Upper lobe of left lung (tissue), 6 donors: ENCODE measurements around the gene KCNK4. TPM values are rescaled to one million over a fixed set of nuclear protein-coding genes. Genes with fewer than 3 reads are reported as not detected.

ENCODE experiments used
- ATAC-seq, 2 donors: fragments of 200-7000 bp; cut with Tn5 transposase; one replicate each; pipeline ENCODE4 v1.9.1; 2022; ENCODE audit warnings: mild to moderate bottlenecking in 2 of 2, moderate library complexity in 2 of 2; ENCODE audit not compliant: low FRiP score in 2 of 2
- DNase-seq, 2 donors: peaks; one replicate each; pipeline ENCODE4 v3.0.0-alpha.2; 2019 to 2020
- H3K27ac ChIP-seq, 4 donors: fragments of 200-600 bp; sonication (generic); one replicate each; pipeline ENCODE4 v1.5.1; 2016 to 2019
- H3K27me3 ChIP-seq, 4 donors: fragments of 200-600 bp; sonication (generic); one replicate each; pipeline ENCODE4 v1.5.1; 2017 to 2019
- H3K36me3 ChIP-seq, 4 donors: fragments of 200-600 bp; sonication (generic); one replicate each; pipeline ENCODE4 v1.5.1; 2016 to 2019
- H3K4me1 ChIP-seq, 4 donors: fragments of 200-600 bp; sonication (generic); one replicate each; pipeline ENCODE4 v1.5.1; 2018 to 2019
- H3K4me3 ChIP-seq, 4 donors: fragments of 200-600 bp; sonication (generic); one replicate each; pipeline ENCODE4 v1.5.1; 2017 to 2019; ENCODE audit warnings: mild to moderate bottlenecking in 2 of 4, moderate library complexity in 1 of 4
- H3K9me3 ChIP-seq, 4 donors: fragments of 200-600 bp; sonication (generic); one replicate each; pipeline ENCODE4 v1.5.1; 2018 to 2019
- CTCF ChIP-seq, 6 experiments: fragments of 450-650 bp in 4 of 6; fragments of 200-600 bp in 2 of 6; sonication (generic) in 2 of 6; IDR thresholded peaks; one replicate each; pipeline ENCODE4 v1.5.1; 2016 to 2019; ENCODE audit warnings: antibody characterized with exemption in 6 of 6
- EP300 ChIP-seq, 4 donors: sonication (generic); formaldehyde crosslinking; IDR thresholded peaks; one replicate each; pipeline ENCODE4 v1.5.1; 2017; ENCODE audit warnings: antibody characterized with exemption in 4 of 4, control low read depth in 2 of 4
- POLR2A ChIP-seq, 4 donors: fragments of 450-650 bp; IDR thresholded peaks; one replicate each; pipeline ENCODE4 v1.5.1; 2016 to 2017; ENCODE audit warnings: antibody characterized with exemption in 4 of 4, mild to moderate bottlenecking in 2 of 4
- POLR2AphosphoS5 ChIP-seq, 2 donors: sonication (generic); formaldehyde crosslinking; IDR thresholded peaks; one replicate each; pipeline ENCODE4 v1.5.1; 2017; ENCODE audit warnings: antibody characterized with exemption in 2 of 2
- WGBS, 2 donors: methylation state at CpG; one replicate each; pipeline ENCODE4 v1.1.5; 2017 to 2018; 5-methylcytosine and 5-hydroxymethylcytosine counted together
- small RNA-seq, 4 donors: library from RNA; depleted of rRNA; stranded (forward); fragments of <200 nt; gene quantifications; one replicate each; pipeline ENCODE3, GENCODE V24; 2016
- total RNA-seq, 6 donors: library from RNA; depleted of rRNA in 4 of 6; stranded (reverse); fragments of >200 nt in 4 of 6; gene quantifications; one replicate each; pipeline versions ENCODE4 v1.1.0 to v1.2.1, GENCODE V29; 2016 to 2021
- donor health status: DM: no; HTN: no; CAD: no; lungs with moderate emphysema.
- donor health status: DM: no; HTN: yes; CAD: no; lungs with severe emphysema.

Gene KCNK4
- total RNA-seq, 6 donors from 2014 or later, result 0.17 to 0.55 (median 0.26) TPM; not detected in 3

GRCh38 chr11:64348383-64349024 lies 57.4 kb downstream of the KCNK4 start:
- TF ChIP-seq POLR2A (IDR thresholded peaks at IDR 0.05) (no peak), CTCF (IDR thresholded peaks at IDR 0.05) (no peak), POLR2AphosphoS5 (IDR thresholded peaks at IDR 0.05) (no peak), EP300 (IDR thresholded peaks at IDR 0.05) (no peak)
- no peaks in the 10 kb centered on the region for H3K9me3 ChIP-seq
- H3K27me3 ChIP-seq, result no peaks in the 10 kb centered on the region
- H3K27ac ChIP-seq, result no peak overlapping the region
- no peak for ATAC-seq
- H3K4me3 ChIP-seq, result no peak overlapping the region
- 71 to 79% methylated on average over 5 to 13 of the region's 14 CpGs for WGBS, 2 donors
- peaks cover 0 to 2% (median 0%) of the 10 kb centered on the region in 4 donors for H3K4me1 ChIP-seq
- H3K36me3 ChIP-seq, result peaks cover 0 to 13% (median 2%) of the 10 kb centered on the region in 4 donors
- DNase-seq, result peak in 1 of 2 donors; percentile 53

GRCh38 chr11:64349025-64349387 lies 57.9 kb downstream of the KCNK4 start:
- Histone ChIP-seq H3K27ac (no peak overlapping the region), H3K4me1 (no peaks in the 10 kb centered on the region), H3K4me3 (no peak overlapping the region), H3K9me3 (no peaks in the 10 kb centered on the region), H3K27me3 (no peaks in the 10 kb centered on the region), H3K36me3 (peaks cover 0 to 14% (median 2%) of the 10 kb centered on the region in 4 donors)
- TF ChIP-seq EP300 (IDR thresholded peaks at IDR 0.05) (no peak), POLR2AphosphoS5 (IDR thresholded peaks at IDR 0.05) (no peak), CTCF (IDR thresholded peaks at IDR 0.05) (no peak), POLR2A (IDR thresholded peaks at IDR 0.05) (no peak)
- peak in 1 of 2 donors; percentile 47 for DNase-seq
- WGBS, 2 donors, result 83 to 86% methylated on average over 5 to 7 of the region's 7 CpGs
- no peak for ATAC-seq

- no peaks in the 10 kb centered on the region for H3K9me3 ChIP-seq
- DNase-seq (peak in 1 of 2 donors; percentile 56), ATAC-seq (no peak)
- peaks cover 0 to 14% (median 2%) of the 10 kb centered on the region in 4 donors for H3K36me3 ChIP-seq
- H3K4me3 ChIP-seq, result no peak overlapping the region
- H3K4me1 ChIP-seq, result no peaks in the 10 kb centered on the region
- 88% methylated on average over 9 to 11 of the region's 11 CpGs for WGBS, 2 donors
- TF ChIP-seq POLR2A (IDR thresholded peaks at IDR 0.05) (no peak), EP300 (IDR thresholded peaks at IDR 0.05) (no peak), CTCF (IDR thresholded peaks at IDR 0.05) (no peak), POLR2AphosphoS5 (IDR thresholded peaks at IDR 0.05) (no peak)
- H3K27ac ChIP-seq, result no peak overlapping the region
- H3K27me3 ChIP-seq, result no peaks in the 10 kb centered on the region
These were observed 58.3 kb downstream of the KCNK4 start for GRCh38 chr11:64349404-64349803.

Small RNAs within 50 kb of the gene (small RNA-seq; reads per million reads assigned to genes)
- gene MIR7155 (0.31 to 1.6 (median 0.71) reads per million in 4 donors), gene RF00019 (0 reads per million in 4 donors)

Other genes starting within 250 kb of the KCNK4 start
- 10 to 100 TPM; 16.7 to 59.7 (median 33.5) TPM for gene MACROD1, start 125.2 kb upstream of the KCNK4 start, total RNA-seq
- gene STIP1, start 105.1 kb upstream of the KCNK4 start, total RNA-seq, result 100 to 1,000 TPM in 1 of 6 donors, 10 to 100 TPM in 5; 37.8 to 132 (median 82.6) TPM
- 100 to 1,000 TPM in 3 of 6 donors, 10 to 100 TPM in 3; 33.2 to 119 (median 89.3) TPM for gene FERMT3, start 84.6 kb upstream of the KCNK4 start, total RNA-seq
- 10 to 100 TPM; 27.2 to 69.1 (median 35.2) TPM for gene TRPT1, start 65.1 kb upstream of the KCNK4 start, total RNA-seq
- gene NUDT22, start 65.0 kb upstream of the KCNK4 start, total RNA-seq, result 10 to 100 TPM; 30.3 to 94.3 (median 68.0) TPM
- gene DNAJC4, start 60.8 kb upstream of the KCNK4 start, total RNA-seq, result 10 to 100 TPM; 25.0 to 52.0 (median 39.2) TPM
- gene VEGFB, start 56.7 kb upstream of the KCNK4 start, total RNA-seq, result 100 to 1,000 TPM in 3 of 6 donors, 10 to 100 TPM in 3; 25.1 to 171 (median 124) TPM
- gene FKBP2, start 50.2 kb upstream of the KCNK4 start, total RNA-seq, result 100 to 1,000 TPM in 1 of 6 donors, 10 to 100 TPM in 5; 40.9 to 132 (median 63.1) TPM
- 100 to 1,000 TPM in 1 of 6 donors, 10 to 100 TPM in 5; 51.4 to 118 (median 60.3) TPM for gene PPP1R14B, start 44.4 kb upstream of the KCNK4 start, total RNA-seq
- 10 to 100 TPM; 19.5 to 55.5 (median 30.3) TPM for gene PLCB3, start 39.8 kb upstream of the KCNK4 start, total RNA-seq
- gene BAD, start 6.6 kb upstream of the KCNK4 start, total RNA-seq, result 100 to 1,000 TPM in 2 of 6 donors, 10 to 100 TPM in 4; 59.7 to 150 (median 80.1) TPM
- gene GPR137, start 5.5 kb upstream of the KCNK4 start, total RNA-seq, result 10 to 100 TPM in 5 of 6 donors, 1 to 10 TPM in 1; 7.3 to 48.1 (median 27.0) TPM
- 10 to 100 TPM in 1 of 6 donors, 1 to 10 TPM in 1, under 1 TPM in 2, not detected in 2; 0.51 to 62.9 (median 2.5) TPM for gene CATSPERZ, start 9.1 kb downstream of the KCNK4 start, total RNA-seq
- gene ESRRA, start 14.2 kb downstream of the KCNK4 start, total RNA-seq, result 100 to 1,000 TPM in 1 of 6 donors, 10 to 100 TPM in 5; 42.7 to 109 (median 80.6) TPM
- gene TRMT112, start 26.3 kb downstream of the KCNK4 start, total RNA-seq, result 100 to 1,000 TPM; 110 to 215 (median 170) TPM
- 100 to 1,000 TPM; 146 to 493 (median 309) TPM for gene PRDX5, start 26.8 kb downstream of the KCNK4 start, total RNA-seq
- gene CCDC88B, start 48.9 kb downstream of the KCNK4 start, total RNA-seq, result 100 to 1,000 TPM in 1 of 6 donors, 10 to 100 TPM in 5; 12.6 to 138 (median 37.2) TPM
- gene RPS6KA4, start 67.9 kb downstream of the KCNK4 start, total RNA-seq, result 10 to 100 TPM; 16.3 to 93.2 (median 46.7) TPM